ENCODE measurements around the gene KIF25. TPM values are rescaled to one million over a fixed set of nuclear protein-coding genes. Genes with fewer than 3 reads are reported as not detected.

Gene KIF25
- total RNA-seq, 1 experiment from 2014 or later, result not detected

GRCh38 chr6:168044521-168045130, 47.2 kb downstream of the KIF25 start:
- intact Hi-C loops (cut with micrococcal nuclease; ENCODE audit: unreplicated experiment), result no loop called here
- Histone ChIP-seq H4K20me1 (ENCODE audit: insufficient read depth) (no peaks in the 10 kb centered on the region), H3K4me2 (no peak overlapping the region), H3K9me2 (ENCODE audit: insufficient read depth) (no peaks in the 10 kb centered on the region), H3F3A (ENCODE audit: insufficient read depth, low read depth) (no peaks in the 10 kb centered on the region), H3K9me3 (ENCODE audit: insufficient read depth, low read depth) (no peaks in the 10 kb centered on the region), H3K27me3 (ENCODE audit: insufficient read depth, low read depth) (peaks cover 41% of the 10 kb centered on the region), H3K27ac (no peak overlapping the region), H3K4me1 (replicated peaks; ENCODE audit: insufficient read depth) (no peaks in the 10 kb centered on the region), H3K4me3 (no peak overlapping the region), H3K79me2 (ENCODE audit: low read depth) (no peaks in the 10 kb centered on the region), H3K36me3 (ENCODE audit: low read depth) (no peaks in the 10 kb centered on the region), H2AFZ (no peak overlapping the region)
- ChIA-PET CTCF (no interaction called here), POLR2A (ENCODE audit: unreplicated experiment) (no interaction called here)
- TF ChIP-seq EZH2 (IDR thresholded peaks at IDR 0.05; ENCODE audit: low read depth) (no peak), CTCF (conservative IDR thresholded peaks at IDR 0.05) (no peak)
- DNase-seq, result no peak
- no TSS peak for BruUV-seq (replicated peaks)

- no peak overlapping the region for H2AFZ ChIP-seq
- H3K9me2 ChIP-seq (ENCODE audit: insufficient read depth), result no peaks in the 10 kb centered on the region
- H3K9me3 ChIP-seq (ENCODE audit: insufficient read depth, low read depth), result no peaks in the 10 kb centered on the region
- no peaks in the 10 kb centered on the region for H3F3A ChIP-seq (ENCODE audit: insufficient read depth, low read depth)
- TF ChIP-seq CTCF (conservative IDR thresholded peaks at IDR 0.05) (no peak), EZH2 (IDR thresholded peaks at IDR 0.05; ENCODE audit: low read depth) (no peak)
- intact Hi-C loops (cut with micrococcal nuclease; ENCODE audit: unreplicated experiment), result no loop called here
- no peaks in the 10 kb centered on the region for H3K79me2 ChIP-seq (ENCODE audit: low read depth)
- no TSS peak for BruUV-seq (replicated peaks)
- H3K4me3 ChIP-seq, result no peak overlapping the region
- no peak for DNase-seq
- no peak overlapping the region for H3K4me2 ChIP-seq
- no peak overlapping the region for H3K27ac ChIP-seq
- no peaks in the 10 kb centered on the region for H4K20me1 ChIP-seq (ENCODE audit: insufficient read depth)
- H3K4me1 ChIP-seq (replicated peaks; ENCODE audit: insufficient read depth), result no peaks in the 10 kb centered on the region
- H3K27me3 ChIP-seq (ENCODE audit: insufficient read depth, low read depth), result peaks cover 35% of the 10 kb centered on the region
- no peaks in the 10 kb centered on the region for H3K36me3 ChIP-seq (ENCODE audit: low read depth)
- CTCF ChIA-PET, result no interaction called here
- POLR2A ChIA-PET (ENCODE audit: unreplicated experiment), result no interaction called here
Observed at GRCh38 chr6:168045141-168045691, 47.7 kb downstream of the KIF25 start.

GRCh38 chr6:168045706-168046620, 48.5 kb downstream of the KIF25 start:
- no peaks in the 10 kb centered on the region for H3K9me3 ChIP-seq (ENCODE audit: insufficient read depth, low read depth)
- no peak for DNase-seq
- ChIA-PET CTCF (no interaction called here), POLR2A (ENCODE audit: unreplicated experiment) (no interaction called here)
- H4K20me1 ChIP-seq (ENCODE audit: insufficient read depth), result no peaks in the 10 kb centered on the region
- H3F3A ChIP-seq (ENCODE audit: insufficient read depth, low read depth), result no peaks in the 10 kb centered on the region
- peaks cover 31% of the 10 kb centered on the region for H3K27me3 ChIP-seq (ENCODE audit: insufficient read depth, low read depth)
- H3K36me3 ChIP-seq (ENCODE audit: low read depth), result no peaks in the 10 kb centered on the region
- no TSS peak for BruUV-seq (replicated peaks)
- intact Hi-C loops (cut with micrococcal nuclease; ENCODE audit: unreplicated experiment), result no loop called here
- no peak overlapping the region for H2AFZ ChIP-seq
- H3K4me2 ChIP-seq, result no peak overlapping the region
- TF ChIP-seq CTCF (conservative IDR thresholded peaks at IDR 0.05), result no peak
- TF ChIP-seq EZH2 (IDR thresholded peaks at IDR 0.05; ENCODE audit: low read depth), result no peak
- H3K27ac ChIP-seq, result no peak overlapping the region
- no peak overlapping the region for H3K4me3 ChIP-seq
- H3K9me2 ChIP-seq (ENCODE audit: insufficient read depth), result no peaks in the 10 kb centered on the region
- H3K79me2 ChIP-seq (ENCODE audit: low read depth), result no peaks in the 10 kb centered on the region
- H3K4me1 ChIP-seq (replicated peaks; ENCODE audit: insufficient read depth), result no peaks in the 10 kb centered on the region
